ENCODE data around the gene ACADS. TPM values are rescaled to one million over a fixed set of nuclear protein-coding genes. Genes with fewer than 3 reads are reported as not detected.

ACADS gene
- total RNA-seq, 1 experiment from 2014 or later = 12.5 TPM

- no peak overlapping the region for H3K27ac Mint-ChIP-seq (ENCODE audit: unreplicated experiment)
- CTCF ChIA-PET = no interaction called here
These were observed 29.6 kb downstream of the ACADS start for GRCh38 chr12:120755269-120755668.

GRCh38 chr12:120757226-120757742 lies 31.7 kb downstream of the ACADS start:
- TF ChIP-seq CTCF (IDR thresholded peaks at IDR 0.05; ENCODE audit: insufficient read depth in 1 of 2, low read depth in 1 of 2, low read length in 1 of 2, severe bottlenecking in 1 of 2, unreplicated experiment in 1 of 2) = no peak
- no peak overlapping the region for H3K27ac Mint-ChIP-seq (ENCODE audit: unreplicated experiment)
- intact Hi-C loops (cut with micrococcal nuclease; ENCODE audit: unreplicated experiment) = no loop called here
- H3K4me1 ChIP-seq = no peaks in the 10 kb centered on the region
- no peaks in the 10 kb centered on the region for H3K4me1 Mint-ChIP-seq (ENCODE audit: low read depth, unreplicated experiment)
- H3K36me3 Mint-ChIP-seq (ENCODE audit: insufficient read depth, unreplicated experiment) = peaks cover 27% of the 10 kb centered on the region
- H3K4me3 Mint-ChIP-seq (ENCODE audit: unreplicated experiment) = no peak overlapping the region
- no peaks in the 10 kb centered on the region for H3K36me3 ChIP-seq (ENCODE audit: control insufficient read depth, insufficient read depth, low read length)
- no peaks in the 10 kb centered on the region for H3K9me3 Mint-ChIP-seq (ENCODE audit: unreplicated experiment)
- no peaks in the 10 kb centered on the region for H3K9me3 ChIP-seq
- no peak overlapping the region for H3K4me3 ChIP-seq (ENCODE audit: low read depth, low read length)
- TSS peak; percentile 17 for BruUV-seq (replicated peaks)
- no peaks in the 10 kb centered on the region for H3K27me3 Mint-ChIP-seq (ENCODE audit: insufficient read depth, unreplicated experiment)
- POLR2A ChIA-PET = no interaction called here
- CTCF ChIA-PET = no interaction called here
- DNase-seq = no peak
- no peaks in the 10 kb centered on the region for H3K27me3 ChIP-seq (replicated peaks; ENCODE audit: control insufficient read depth, insufficient read depth, low read length)

More at GRCh38 chr12:120755269-120755668, 29.6 kb downstream of the ACADS start:
- TF ChIP-seq CTCF (IDR thresholded peaks at IDR 0.05; ENCODE audit: insufficient read depth in 1 of 2, low read depth in 1 of 2, low read length in 1 of 2, severe bottlenecking in 1 of 2, unreplicated experiment in 1 of 2) = no peak
- Mint-ChIP-seq H3K36me3 (ENCODE audit: insufficient read depth, unreplicated experiment) (peaks cover 12% of the 10 kb centered on the region), H3K4me1 (ENCODE audit: low read depth, unreplicated experiment) (no peaks in the 10 kb centered on the region), H3K9me3 (ENCODE audit: unreplicated experiment) (no peaks in the 10 kb centered on the region), H3K4me3 (ENCODE audit: unreplicated experiment) (no peak overlapping the region), H3K27me3 (ENCODE audit: insufficient read depth, unreplicated experiment) (no peaks in the 10 kb centered on the region)
- no peaks in the 10 kb centered on the region for H3K27me3 ChIP-seq (replicated peaks; ENCODE audit: control insufficient read depth, insufficient read depth, low read length)
- DNase-seq = no peak
- H3K4me1 ChIP-seq = no peaks in the 10 kb centered on the region
- no peak overlapping the region for H3K4me3 ChIP-seq (ENCODE audit: low read depth, low read length)
- intact Hi-C loops (cut with micrococcal nuclease; ENCODE audit: unreplicated experiment) = no loop called here
- BruUV-seq (replicated peaks) = no TSS peak
- H3K36me3 ChIP-seq (ENCODE audit: control insufficient read depth, insufficient read depth, low read length) = no peaks in the 10 kb centered on the region
- H3K9me3 ChIP-seq = no peaks in the 10 kb centered on the region
- POLR2A ChIA-PET = no interaction called here

- no peak for TF ChIP-seq CTCF (IDR thresholded peaks at IDR 0.05; ENCODE audit: insufficient read depth in 1 of 2, low read depth in 1 of 2, low read length in 1 of 2, severe bottlenecking in 1 of 2, unreplicated experiment in 1 of 2)
- ChIA-PET POLR2A (no interaction called here), CTCF (no interaction called here)
- DNase-seq = no peak
- Histone ChIP-seq H3K27me3 (replicated peaks; ENCODE audit: control insufficient read depth, insufficient read depth, low read length) (no peaks in the 10 kb centered on the region), H3K4me3 (ENCODE audit: low read depth, low read length) (no peak overlapping the region), H3K4me1 (no peaks in the 10 kb centered on the region), H3K9me3 (no peaks in the 10 kb centered on the region), H3K36me3 (ENCODE audit: control insufficient read depth, insufficient read depth, low read length) (no peaks in the 10 kb centered on the region)
- intact Hi-C loops (cut with micrococcal nuclease; ENCODE audit: unreplicated experiment) = no loop called here
- H3K27ac Mint-ChIP-seq (ENCODE audit: unreplicated experiment) = no peak overlapping the region
- H3K4me3 Mint-ChIP-seq (ENCODE audit: unreplicated experiment) = no peak overlapping the region
- BruUV-seq (replicated peaks) = no TSS peak
- no peaks in the 10 kb centered on the region for H3K9me3 Mint-ChIP-seq (ENCODE audit: unreplicated experiment)
- no peaks in the 10 kb centered on the region for H3K4me1 Mint-ChIP-seq (ENCODE audit: low read depth, unreplicated experiment)
- H3K36me3 Mint-ChIP-seq (ENCODE audit: insufficient read depth, unreplicated experiment) = peaks cover 34% of the 10 kb centered on the region
- no peaks in the 10 kb centered on the region for H3K27me3 Mint-ChIP-seq (ENCODE audit: insufficient read depth, unreplicated experiment)
These were observed 32.3 kb downstream of the ACADS start for GRCh38 chr12:120757949-120758348.

All from Caco-2 (cell line).